Measurements from ENCODE around the gene LCN9.

Gene LCN9

DNA sequence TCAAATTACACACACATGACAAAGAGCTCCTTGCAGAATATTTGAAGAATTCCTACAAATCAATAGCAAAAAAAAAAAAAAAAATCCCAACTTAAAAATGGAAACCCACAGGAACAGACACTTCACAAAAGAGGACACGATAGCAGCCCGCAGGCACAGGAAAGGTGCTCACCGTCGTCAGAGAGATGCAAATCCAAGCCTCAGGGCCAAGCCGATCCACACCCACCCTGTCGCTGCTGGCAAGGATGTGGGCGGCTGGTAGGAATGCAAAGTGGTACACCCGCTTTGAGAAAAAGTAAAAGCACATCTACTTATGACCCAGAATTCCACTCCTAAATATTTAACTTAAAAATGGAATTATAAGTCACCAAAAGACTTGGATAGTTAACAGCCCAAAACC lies 10.8 kb downstream of the LCN9 start:
- DNase-seq, result no peak

DNA sequence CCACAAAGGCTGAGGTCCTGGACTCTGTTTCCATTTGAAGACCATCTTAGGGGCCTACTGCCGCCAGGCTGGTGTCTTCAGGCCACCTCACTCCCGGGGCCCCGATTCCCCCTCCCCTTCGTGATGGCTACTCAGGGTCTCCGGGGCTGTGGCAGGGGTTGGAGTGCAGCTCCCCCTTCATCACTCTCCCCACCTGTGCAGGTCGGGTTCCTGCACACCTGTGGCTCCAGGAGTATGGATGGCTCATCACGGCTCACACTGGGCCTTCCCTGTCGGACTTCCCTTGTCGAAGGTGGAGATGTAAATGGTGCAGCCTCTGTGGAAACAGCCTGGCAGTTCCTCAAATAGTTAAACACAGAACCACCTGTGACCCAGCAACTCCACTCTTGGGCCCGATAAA lies 11.9 kb downstream of the LCN9 start:
- DNase-seq, result no peak

DNA sequence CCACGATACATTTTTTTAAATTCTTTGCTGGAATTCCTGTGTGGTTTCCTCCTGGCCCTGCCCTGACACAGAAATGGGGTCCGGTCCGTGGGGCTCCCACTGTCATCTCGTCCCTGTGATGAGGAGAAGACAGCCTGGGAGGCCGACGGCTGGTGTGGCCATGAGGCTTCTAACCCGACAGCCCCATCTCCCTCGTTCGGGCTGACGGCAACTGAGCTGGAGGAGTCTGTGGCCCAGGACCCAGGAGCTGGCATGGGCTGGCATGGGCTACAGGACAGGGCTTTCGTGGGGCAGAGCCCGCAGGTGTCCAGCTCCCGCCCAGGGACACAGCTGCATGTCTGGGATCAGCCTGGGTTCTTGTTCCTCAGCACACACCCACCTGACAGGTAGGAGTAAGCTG lies 13.8 kb downstream of the LCN9 start:
- DNase-seq, result no peak

DNA sequence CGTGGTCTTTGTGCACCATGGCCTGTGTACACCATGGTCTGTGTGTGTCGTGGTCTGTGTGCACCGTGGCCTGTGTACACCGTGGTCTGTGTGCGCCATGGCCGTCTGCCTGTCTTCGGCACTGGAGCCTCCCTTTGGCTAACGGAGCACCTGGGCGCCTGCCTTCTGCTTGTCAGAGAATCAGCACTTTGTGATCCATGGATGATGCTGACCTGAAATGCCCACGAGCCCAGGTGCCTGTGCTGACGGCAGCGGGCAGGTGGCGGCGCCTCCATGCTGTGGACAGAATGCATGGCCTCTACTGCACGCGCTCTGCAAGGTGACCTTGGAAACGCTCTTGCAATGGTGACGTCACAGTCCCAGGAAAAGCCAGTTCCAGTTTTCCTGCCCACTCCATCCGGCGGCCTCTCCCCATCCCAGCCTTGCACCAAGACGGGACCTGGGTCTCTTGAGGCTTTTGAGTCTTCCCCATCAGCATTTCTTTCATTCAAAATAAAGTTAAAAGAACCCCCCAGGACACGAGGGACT lies 14.6 kb downstream of the LCN9 start:
- no peak for DNase-seq

DNA sequence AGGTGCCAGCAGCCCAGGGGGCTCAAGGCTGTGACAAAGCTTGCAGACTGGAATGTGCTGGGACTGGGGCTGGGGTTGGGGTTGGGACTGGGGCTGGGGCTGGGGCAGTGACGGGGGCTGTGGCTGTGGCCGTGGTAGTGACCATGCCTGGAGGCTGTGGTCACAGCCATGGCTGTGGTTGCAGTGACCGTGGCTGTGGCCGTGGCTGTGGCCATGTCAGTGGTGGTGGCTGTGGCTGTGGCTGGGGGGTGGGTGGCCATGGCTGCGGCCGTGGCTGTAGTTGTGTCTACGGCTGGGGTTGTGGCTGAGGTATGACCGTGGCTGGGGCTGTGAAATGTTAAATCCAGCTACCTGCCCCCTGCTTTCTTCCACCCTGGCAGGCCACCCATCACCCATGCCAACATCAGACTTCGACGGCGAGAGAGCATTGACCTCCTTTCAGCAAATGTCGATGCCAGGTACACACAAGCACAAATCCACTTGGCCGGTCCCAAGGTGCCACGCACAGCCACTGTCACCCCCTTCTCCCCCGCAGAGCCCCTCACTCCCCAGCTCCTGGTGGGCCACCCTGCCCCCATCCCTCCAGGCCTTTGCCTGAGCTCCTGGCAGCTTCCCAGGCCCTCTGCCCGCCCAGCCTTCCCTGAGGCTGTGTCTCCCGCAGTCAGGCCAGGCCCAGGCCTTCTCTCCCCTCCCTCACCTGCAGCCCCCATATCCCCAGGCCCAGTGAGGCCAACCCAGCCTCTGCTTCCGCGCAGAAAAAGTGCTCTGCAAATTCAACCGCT lies 15.3 kb downstream of the LCN9 start:
- DNase-seq, result no peak

DNA sequence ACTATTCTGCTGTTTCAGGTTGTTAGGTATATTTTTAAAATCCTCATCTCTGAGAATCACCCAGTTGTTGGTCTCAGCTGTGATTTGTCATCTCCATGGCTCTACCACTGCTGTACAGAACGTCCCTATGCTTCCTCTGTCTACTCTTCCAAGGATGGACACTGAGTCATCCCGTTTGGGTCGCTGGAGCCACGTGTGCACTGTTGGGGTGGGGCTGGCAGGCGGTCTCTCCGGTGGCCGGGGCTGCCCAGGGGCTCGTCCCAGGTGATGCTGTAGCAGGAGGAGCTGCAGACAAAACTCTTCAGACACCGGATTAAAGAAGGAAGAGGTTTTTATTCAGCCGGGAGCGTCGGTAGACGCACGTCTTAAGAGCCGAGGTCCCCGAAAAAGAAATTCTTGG lies 16.9 kb downstream of the LCN9 start:
- DNase-seq, result no peak

DNA sequence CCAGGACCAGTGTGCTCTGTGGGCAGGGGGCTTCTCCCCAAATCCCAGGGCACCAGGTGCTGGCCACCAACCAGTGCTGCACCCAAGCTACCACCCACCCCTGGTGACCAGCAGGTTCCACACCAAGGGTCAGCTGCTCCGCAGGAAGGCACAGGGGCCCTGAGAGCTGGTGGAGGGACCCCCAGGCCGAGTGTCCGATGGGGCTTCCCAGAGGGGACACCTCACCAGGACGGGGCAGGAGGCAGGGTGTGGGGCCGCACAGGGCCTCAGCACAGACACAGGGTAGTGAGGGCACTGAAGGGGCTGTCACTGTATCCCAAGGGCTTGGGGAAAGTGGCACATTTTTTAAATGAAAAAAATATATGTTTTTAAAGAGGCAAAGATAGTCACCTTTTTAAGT lies 18.1 kb downstream of the LCN9 start:
- DNase-seq, result no peak

DNA sequence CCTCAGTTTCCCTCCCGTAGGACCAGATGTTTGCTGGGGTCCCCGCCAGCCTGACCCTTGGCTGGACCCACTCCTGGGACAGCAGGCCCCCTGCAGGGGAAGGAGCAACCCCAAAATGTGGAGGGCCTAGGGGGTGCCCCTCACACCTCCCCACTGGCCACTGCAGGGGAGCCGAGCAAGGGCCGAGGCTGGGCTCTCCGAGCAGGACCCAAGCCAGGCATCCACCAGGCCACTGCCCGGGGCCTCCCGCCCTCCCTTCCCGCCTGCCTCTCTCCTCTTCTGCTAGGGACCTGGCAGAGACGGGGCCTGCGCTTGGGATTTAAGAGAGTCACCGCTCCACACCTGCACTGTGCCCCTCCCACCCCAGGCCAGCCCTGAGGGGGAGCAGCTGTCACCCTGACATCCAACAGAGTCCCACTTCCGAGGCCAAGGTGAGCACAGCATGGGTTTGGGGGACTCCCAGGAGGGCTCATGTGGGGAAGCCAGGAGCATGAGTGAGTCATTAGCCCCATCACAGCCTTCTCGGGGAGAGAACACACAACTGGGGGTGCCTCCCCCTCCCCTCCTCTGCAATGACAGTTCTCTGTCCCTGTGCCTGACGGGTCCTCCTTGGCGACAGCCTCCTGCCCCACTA lies 20.4 kb downstream of the LCN9 start:
- no peak for DNase-seq

DNA sequence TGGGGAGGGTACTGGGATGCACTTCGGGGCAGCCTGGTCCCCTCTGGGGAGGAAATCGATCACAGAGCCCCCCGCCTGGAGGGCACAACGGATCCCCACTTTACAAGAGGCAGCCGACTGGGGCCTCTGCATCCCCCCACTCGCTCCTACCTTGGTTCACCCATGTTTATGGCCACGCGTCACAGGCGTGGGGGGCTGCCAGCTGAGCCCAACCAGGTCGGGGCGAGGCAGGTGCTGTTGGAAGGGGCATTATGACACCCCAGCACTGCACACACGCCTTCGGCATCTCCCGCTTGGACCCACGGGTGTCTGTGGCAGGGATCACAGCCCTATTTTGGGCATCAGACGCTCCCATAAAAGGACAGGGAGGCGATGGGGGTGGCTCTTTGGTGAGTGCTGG lies 21.6 kb downstream of the LCN9 start:
- DNase-seq, result no peak

DNA sequence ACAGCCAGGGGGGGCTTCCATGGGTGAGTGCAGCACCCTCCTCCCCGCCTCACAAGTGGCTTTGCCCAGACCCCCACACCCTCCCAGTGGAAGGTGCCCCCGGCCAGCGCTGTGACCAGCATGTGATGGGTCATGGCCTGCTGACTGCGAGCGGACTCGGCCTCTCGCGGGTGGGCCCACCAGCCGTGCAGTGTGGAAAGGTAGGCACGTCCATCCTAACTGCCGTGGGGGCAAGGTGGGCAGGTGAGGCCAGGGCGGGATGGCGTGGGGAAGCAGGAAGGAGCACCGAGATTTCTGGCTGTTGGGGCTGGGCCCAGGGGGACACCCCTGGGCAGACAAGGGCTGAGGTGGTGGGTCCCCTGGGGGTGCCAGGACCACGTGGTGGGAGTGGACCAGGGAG lies 24.1 kb downstream of the LCN9 start:
- no peak for DNase-seq

DNA sequence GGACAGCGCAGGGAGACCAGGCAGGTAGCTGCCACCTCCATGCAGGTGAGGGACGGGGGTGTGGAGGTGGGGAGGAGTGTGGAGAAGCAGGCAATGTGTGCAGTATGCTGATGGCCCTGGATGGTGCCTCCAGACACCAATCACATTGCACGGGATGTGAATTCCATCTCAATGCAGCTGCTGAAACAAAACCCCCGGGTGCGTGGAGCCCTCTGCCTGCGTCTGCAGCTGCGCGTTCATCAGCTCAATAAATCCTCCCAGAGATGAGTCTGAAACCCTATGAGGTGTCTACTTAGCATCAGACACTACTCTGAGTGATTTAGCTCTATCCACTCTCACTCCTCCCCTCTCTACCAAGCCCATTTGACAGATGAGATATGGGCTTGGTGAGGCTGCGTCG lies 25.9 kb downstream of the LCN9 start:
- DNase-seq, result no peak

DNA sequence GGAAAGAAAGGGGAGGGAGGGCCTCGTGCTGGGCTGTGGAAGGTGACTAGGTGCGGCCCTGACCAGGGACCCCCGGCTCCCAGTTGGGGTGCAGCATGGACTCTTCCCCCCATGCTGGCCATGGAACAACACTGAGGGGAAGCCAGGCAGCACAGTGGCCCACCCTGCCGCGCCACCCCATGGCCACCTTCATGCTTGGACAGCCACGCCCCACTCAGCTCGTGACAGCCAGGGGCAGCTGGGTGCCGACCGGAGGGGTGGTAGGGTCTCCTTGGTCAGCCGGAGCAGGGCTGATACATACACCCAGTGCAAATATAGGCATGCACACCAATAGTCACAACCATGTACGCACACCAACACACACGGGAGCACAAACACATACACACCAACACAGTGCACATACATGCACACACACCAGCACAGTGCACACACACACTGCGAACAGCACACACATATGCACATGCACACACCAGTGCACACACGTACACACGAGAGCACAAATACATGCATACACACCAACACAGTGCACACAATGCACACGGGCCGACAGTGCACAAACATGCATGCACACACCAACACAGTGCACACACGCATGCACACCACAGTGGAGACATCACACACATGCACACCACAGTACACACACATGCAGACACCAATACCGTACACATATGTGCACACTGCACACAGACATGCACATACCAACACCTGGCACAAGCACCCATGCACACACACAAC lies 27.9 kb downstream of the LCN9 start:
- DNase-seq, result no peak

DNA sequence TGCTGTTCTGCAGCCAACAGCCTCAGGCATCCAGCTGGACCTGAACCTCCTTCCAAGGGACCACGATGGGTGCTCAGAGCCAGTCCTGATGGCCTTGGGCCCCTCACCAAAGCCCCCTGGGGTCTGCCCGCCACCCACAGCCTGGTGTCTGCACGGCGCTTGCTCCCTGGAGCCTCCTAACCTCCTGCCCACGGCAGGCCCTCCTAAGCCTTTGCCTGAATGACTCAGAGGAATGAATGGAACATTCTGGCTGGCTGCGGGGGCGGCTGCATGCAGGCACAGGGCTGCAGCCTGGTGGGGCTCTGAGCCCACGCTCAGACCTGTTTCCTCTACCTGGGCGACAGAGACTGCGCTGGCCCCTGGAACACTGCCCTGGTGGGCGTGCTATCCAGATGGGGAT lies 29.3 kb downstream of the LCN9 start:
- no peak for DNase-seq

DNA sequence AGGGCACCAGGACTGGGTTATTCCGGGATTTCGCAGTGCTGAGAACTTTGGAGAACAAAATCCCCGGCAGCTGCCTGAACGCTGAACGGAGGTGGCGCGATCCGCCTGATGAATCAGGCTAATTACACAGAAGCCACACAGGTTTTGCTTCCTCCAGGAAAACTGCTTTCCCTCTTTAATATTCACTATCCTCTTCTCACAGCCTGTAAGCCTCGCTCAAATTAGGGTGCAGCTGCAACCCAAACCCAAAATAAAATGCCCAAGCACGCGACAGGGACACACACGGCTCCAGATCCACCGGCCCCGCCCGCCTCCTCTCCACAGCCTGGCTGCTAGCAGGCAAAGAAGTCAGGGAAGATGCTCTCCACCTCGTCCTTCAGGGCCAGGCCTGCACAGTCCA lies 30.2 kb downstream of the LCN9 start:
- no peak for DNase-seq

DNA sequence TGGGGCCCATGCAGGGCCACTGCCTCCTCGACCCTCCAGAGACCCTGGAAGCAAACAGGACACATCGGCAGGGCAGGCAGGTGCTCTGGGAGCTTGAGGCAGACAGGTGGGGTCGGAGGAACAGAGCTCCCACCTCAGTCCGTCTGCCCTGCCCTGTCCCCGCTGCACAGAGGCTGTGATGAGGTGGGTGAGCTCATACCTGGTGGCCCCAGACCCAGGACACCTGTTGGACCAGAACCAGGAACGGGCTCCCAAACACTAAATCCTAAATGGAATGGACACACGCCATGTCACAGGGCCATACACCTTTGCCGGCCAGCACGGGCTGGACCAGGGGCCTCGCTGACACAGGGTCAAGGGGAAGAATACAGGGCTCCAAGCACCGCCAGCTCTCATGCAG lies 30.7 kb downstream of the LCN9 start:
- DNase-seq, result no peak

DNA sequence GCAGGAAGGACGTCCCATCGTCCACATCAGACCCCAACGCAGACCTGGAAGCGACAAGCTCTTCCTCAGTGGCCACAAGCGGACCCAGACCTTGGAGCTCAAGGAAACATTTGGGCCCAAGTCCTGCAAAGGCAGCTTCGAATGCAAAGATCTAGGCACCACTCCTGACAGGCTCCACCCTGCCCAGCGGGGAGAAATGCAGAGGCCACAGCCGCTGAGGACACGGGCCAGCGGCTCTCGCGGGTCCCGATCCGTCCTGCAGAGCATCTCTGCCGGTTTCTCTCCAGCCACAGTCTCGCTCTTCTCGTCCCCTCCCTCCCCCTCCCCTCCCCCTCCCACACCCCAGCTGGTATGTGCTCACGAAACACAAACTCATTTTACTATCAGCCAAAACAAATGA lies 31.3 kb downstream of the LCN9 start:
- no peak for DNase-seq

DNA sequence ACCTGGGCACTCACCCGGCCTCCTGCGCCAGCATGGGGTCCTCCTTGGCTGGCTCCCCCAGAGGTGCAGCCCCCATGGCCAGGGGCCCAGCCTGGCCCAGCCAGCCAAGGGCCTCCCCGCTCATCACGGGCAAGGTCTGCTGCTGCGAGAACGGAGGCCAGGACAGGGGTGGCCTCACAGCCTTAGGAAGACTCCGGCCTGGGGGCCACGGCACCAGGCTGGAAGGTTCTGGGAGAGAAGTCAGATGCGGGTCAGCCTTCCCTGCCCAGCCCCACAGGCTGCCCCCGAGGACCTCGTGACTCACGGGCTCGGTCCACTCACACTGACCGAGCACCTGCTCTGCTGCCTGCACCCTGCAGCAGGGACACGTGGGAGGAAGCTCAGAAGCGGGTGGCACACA lies 31.9 kb downstream of the LCN9 start:
- DNase-seq, result no peak

DNA sequence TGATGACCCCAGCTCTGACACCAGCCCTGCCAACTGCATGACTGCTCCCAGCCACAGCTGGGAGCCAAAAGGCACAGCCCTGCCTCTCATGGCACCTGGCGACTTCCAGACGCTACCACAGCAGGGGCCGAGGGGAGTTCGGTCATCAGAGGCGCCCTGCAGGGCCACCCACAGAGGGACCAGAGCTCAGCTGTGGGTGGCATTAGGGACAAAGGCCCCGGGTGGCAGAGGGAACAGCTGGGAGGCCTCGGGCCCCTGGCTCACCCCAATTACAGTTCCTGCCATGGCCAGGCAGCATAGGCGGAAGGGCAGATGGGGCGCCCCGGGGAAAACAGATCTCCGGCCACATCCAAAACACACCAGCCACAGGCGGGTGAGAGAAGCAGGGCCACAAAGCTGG lies 32.5 kb downstream of the LCN9 start:
- no peak for DNase-seq

DNA sequence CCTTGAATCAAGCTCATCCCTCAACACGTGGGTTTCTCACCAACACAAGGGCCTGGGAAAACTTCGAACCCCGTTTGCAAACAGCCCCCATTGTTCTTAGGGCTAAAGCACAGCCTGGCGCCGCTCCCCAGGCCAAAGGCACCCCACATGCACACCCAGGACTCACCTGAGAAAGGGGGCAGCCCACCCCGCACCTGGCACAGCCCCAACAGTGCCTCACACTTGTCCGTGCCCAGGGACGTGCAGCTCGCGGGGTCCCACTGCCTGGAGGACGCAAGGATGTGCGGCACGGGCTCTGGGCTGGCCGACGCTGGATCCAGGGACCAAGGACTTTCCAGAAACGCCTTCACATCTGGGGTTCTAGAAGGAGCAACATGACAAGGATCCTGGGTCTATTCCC lies 33.3 kb downstream of the LCN9 start:
- no peak for DNase-seq

DNA sequence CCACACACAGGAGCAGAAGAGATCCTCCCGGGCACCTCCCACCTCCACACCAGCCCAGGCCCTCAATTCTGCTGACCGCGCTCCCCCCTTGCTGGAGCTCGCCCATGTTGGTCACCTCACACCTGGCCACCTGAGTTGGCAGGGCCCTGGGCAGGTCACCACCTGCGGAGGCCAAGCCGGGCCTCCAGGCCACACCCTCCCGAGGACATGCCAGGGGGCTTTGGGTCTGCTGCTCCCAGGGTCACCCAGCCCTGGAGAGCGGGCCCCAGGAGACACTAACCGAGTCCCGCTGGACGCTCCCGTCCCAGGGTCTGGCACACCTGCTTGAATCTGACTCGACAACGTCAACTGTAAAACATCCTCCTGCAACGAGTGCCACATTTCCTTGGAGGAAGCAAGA lies 34.1 kb downstream of the LCN9 start:
- DNase-seq, result no peak

DNA sequence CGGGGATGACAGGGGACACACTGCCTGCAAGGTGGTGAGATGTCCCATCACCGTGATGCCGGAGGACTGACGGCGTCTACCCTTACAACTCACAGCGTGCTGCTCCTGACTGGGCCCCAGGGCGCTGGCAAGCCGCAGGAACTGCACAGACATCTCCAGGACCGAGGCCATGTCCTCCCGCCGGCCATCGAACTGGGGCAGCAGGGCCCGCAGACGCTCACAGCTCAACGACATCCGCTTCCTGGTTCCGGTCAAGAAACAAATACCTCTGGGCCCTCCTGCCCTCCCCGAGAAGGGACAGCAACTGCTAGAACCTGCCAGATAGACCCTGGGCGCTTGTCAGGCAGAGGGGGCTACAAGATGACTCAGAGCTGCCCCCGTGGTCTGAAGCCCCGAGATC lies 35.1 kb downstream of the LCN9 start:
- no peak for DNase-seq

DNA sequence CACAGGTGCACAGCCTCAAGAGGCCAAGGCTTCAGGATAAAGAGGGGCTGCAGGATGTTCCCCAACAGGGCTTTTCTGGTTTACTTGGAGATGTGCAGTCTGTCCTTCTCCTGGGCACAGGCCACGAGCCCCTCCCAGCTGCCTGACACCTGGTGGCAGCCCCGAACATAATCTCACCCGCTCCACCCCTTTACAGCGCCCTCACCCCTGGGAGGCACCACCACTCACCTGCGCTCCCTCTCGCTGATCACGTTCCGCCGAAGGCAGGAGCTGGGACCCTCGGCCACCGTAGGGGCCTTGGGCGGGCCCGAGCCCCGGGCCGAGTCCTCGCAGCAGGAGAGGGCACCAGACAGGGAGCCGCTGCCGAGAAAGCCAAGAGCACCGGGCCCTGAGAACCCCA lies 35.7 kb downstream of the LCN9 start:
- no peak for DNase-seq

DNA sequence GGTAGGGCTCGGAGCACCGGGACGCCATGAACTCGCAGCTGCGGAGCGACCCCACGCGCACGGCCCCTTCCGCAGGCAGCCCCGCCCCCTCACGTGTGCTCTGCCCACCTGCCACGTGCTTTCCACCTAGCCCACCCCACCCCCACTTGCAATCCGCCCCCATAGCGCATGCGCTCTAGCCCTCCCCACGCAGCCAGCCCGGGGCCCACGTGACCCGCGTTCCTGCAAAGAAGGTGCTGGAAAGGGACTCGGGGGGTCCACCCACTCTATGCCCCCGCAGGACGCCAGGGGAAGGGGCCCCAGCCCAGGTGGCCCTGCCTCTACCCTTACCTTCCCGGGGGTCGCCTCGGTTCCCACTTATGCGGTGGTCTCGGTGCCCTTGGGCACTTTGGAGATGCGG lies 36.3 kb downstream of the LCN9 start, which contains the start of gene SOHLH1:
Gene SOHLH1, minus strand, starts transcription at position 42 of the 400 bp plus-strand sequence. Its CDS starts 14 bp downstream, at position 28.
- no peak for DNase-seq

DNA sequence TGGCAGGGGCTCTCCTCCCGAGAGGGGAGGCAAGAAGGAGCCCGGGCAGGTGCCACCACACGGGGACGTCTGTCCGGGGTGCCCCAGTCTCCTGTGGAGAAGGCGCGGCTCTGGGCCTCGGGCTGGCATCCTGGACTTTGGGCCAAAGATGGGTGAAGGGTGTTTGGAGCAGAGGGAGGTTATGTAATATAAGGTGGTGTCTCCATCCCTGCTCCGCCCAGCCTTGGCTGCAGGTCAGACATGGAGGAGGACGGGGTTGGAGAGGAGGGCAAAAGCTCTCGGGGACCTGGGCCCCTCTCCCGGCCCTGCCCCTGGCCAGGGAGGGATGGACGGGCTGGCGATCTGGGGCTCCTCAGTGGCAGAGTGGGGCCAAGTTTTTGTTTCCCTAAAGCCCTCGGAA lies 37.4 kb downstream of the LCN9 start:
- no peak for DNase-seq

All from NCI-H524 treated with DMSO at 0.1 percent for 48 hours (cell line).